CD14-positive monocyte (primary cell): Measurements from ENCODE around the gene ARHGAP33. TPM values are rescaled to one million over a fixed set of nuclear protein-coding genes. Genes with fewer than 3 reads are reported as not detected.

Experiments used
- DNase-seq, 3 donors: peaks; one replicate each; pipeline ENCODE4 v3.0.0-alpha.2; 2011 to 2022
- H2AFZ ChIP-seq: 2 replicates; pipeline ENCODE4 v1.6.0; 2012; ENCODE audit warnings: mild to moderate bottlenecking, low read depth, low read length, inconsistent platforms; ENCODE audit not compliant: insufficient read depth, poor library complexity, severe bottlenecking
- H3K27ac ChIP-seq, 2 donors: 1 replicate in 1 of 2; 2 replicates in 1 of 2; pipeline ENCODE4 v1.5.1; 2012 to 2013; ENCODE audit warnings: low read length in 2 of 2, control low read depth in 1 of 2, inconsistent platforms in 1 of 2, low read depth in 1 of 2, mild to moderate bottlenecking in 1 of 2
- H3K27me3 ChIP-seq, 2 donors: one replicate each; pipeline versions ENCODE4 v1.6.0 to v1.6.1; 2011 to 2013; ENCODE audit warnings: low read length in 2 of 2; ENCODE audit not compliant: control insufficient read depth in 2 of 2, insufficient read depth in 2 of 2
- H3K36me3 ChIP-seq, 2 donors: replicated peaks in 1 of 2; 1 replicate in 1 of 2; 2 replicates in 1 of 2; pipeline versions ENCODE4 v1.5.1 to v1.6.1; 2012 to 2013; ENCODE audit warnings: low read length in 2 of 2, control low read depth in 1 of 2, inconsistent platforms in 1 of 2, mild to moderate bottlenecking in 1 of 2; ENCODE audit not compliant: insufficient read depth in 2 of 2, control insufficient read depth in 1 of 2
- H3K4me1 ChIP-seq, 2 donors: 1 replicate in 1 of 2; 2 replicates in 1 of 2; pipeline versions ENCODE4 v1.5.1 to v1.6.1; 2012 to 2013; ENCODE audit warnings: low read length in 2 of 2, control low read depth in 1 of 2, inconsistent platforms in 1 of 2, mild to moderate bottlenecking in 1 of 2, moderate library complexity in 1 of 2; ENCODE audit not compliant: insufficient read depth in 2 of 2, control insufficient read depth in 1 of 2
- H3K4me2 ChIP-seq: replicated peaks from 2 replicates; pipeline ENCODE3; 2012; ENCODE audit warnings: low read length, moderate library complexity, mild to moderate bottlenecking; ENCODE audit not compliant: poor library complexity, severe bottlenecking; ENCODE audit errors: extremely low read depth
- H3K4me3 ChIP-seq, 3 experiments: fragments of 200-600 bp in 1 of 3; sonication (generic) in 1 of 3; replicated peaks in 1 of 3; 1 replicate in 2 of 3; 2 replicates in 1 of 3; pipeline ENCODE4 v1.5.1; 2011 to 2013; ENCODE audit warnings: low read length in 3 of 3, mild to moderate bottlenecking in 3 of 3, control low read depth in 2 of 3, low read depth in 2 of 3, inconsistent platforms in 1 of 3, moderate library complexity in 1 of 3
- H3K79me2 ChIP-seq: 2 replicates; pipeline ENCODE4 v1.6.0; 2012; ENCODE audit warnings: mild to moderate bottlenecking, control low read depth, inconsistent platforms, low read length, moderate library complexity; ENCODE audit not compliant: insufficient read depth
- H3K9ac ChIP-seq: 2 replicates; pipeline ENCODE4 v1.6.0; 2017; ENCODE audit warnings: low read length, mild to moderate bottlenecking; ENCODE audit not compliant: insufficient read depth, poor library complexity, severe bottlenecking
- H3K9me3 ChIP-seq, 2 donors: replicated peaks in 1 of 2; 1 replicate in 1 of 2; 2 replicates in 1 of 2; pipeline versions ENCODE4 v1.5.1 to v1.6.1; 2012 to 2013; ENCODE audit warnings: low read length in 2 of 2, control low read depth in 1 of 2; ENCODE audit not compliant: control insufficient read depth in 1 of 2, insufficient read depth in 1 of 2
- H4K20me1 ChIP-seq: 2 replicates; pipeline ENCODE4 v1.6.0; 2012; ENCODE audit warnings: mild to moderate bottlenecking, low read length, control low read depth, moderate library complexity; ENCODE audit not compliant: insufficient read depth
- H3K27ac Mint-ChIP-seq, 7 donors: one replicate each; pipeline ENCODE4 v1.8.0; 2020; ENCODE audit warnings: mild to moderate bottlenecking in 7 of 7, mixed read lengths in 7 of 7, moderate library complexity in 6 of 7, inconsistent platforms in 2 of 7
- H3K27me3 Mint-ChIP-seq, 3 donors: one replicate each; pipeline ENCODE4 v1.8.0; 2021 to 2022; ENCODE audit warnings: low read depth in 3 of 3, mild to moderate bottlenecking in 3 of 3, mixed read lengths in 3 of 3, moderate library complexity in 3 of 3, inconsistent platforms in 1 of 3
- H3K36me3 Mint-ChIP-seq, 2 donors: one replicate each; pipeline ENCODE4 v1.8.0; 2020; ENCODE audit warnings: mixed read lengths in 2 of 2, inconsistent platforms in 1 of 2, mild to moderate bottlenecking in 1 of 2
- H3K4me1 Mint-ChIP-seq: one replicate; pipeline ENCODE4 v1.8.0; 2020; ENCODE audit warnings: mild to moderate bottlenecking, mixed read lengths
- H3K4me3 Mint-ChIP-seq, 2 donors: one replicate each; pipeline ENCODE4 v1.8.0; 2020; ENCODE audit warnings: mild to moderate bottlenecking in 2 of 2, mixed read lengths in 2 of 2, moderate library complexity in 1 of 2
- H3K9me3 Mint-ChIP-seq, 7 donors: one replicate each; pipeline ENCODE4 v1.8.0; 2020 to 2022; ENCODE audit warnings: mixed read lengths in 7 of 7, mild to moderate bottlenecking in 6 of 7, moderate library complexity in 6 of 7, inconsistent platforms in 2 of 7
- CTCF ChIP-seq: fragments of 200-600 bp; IDR thresholded peaks from one replicate; pipeline ENCODE4 v1.8.0; 2022; ENCODE audit warnings: antibody characterized with exemption, mild to moderate bottlenecking
- WGBS: methylation state at CpG from one replicate; pipeline ENCODE4 v1.1.5; 2013; ENCODE audit warnings: missing lambda C conversion rate; ENCODE audit not compliant: insufficient coverage; 5-methylcytosine and 5-hydroxymethylcytosine counted together
- intact Hi-C, 2 donors: fragments of 100-400 bp; cut with micrococcal nuclease; formaldehyde crosslinking; loops; one replicate each; pipeline versions ENCODE4 v1.15.0 to v1.15.1; 2023
- polyA plus RNA-seq, 3 donors: library from polyadenylated mRNA; depleted of rRNA in 1 of 3; unstranded in 2 of 3; stranded (reverse) in 1 of 3; fragments of 300-500 nt in 2 of 3; fragments of >200 nt in 1 of 3; fragmentation: Illumina TruSeq in 2 of 3; gene quantifications; 1 replicate in 2 of 3; 2 replicates in 1 of 3; pipeline ENCODE4 v1.2.3, GENCODE V29; 2012 to 2021

Gene ARHGAP33
- polyA plus RNA-seq, 3 donors: 8.6 TPM; not detected in 2

- H3K9ac ChIP-seq: no peak overlapping the region
- no peak overlapping the region for H3K4me2 ChIP-seq
- H3K36me3 ChIP-seq: peaks cover 86 to 100% of the 10 kb centered on the region in 2 donors
- Mint-ChIP-seq H3K27ac (peak overlapping the region in 2 of 7 donors; percentile 36 to 47), H3K9me3 (no peaks in the 10 kb centered on the region), H3K36me3 (peaks cover 78 to 97% of the 10 kb centered on the region in 2 donors), H3K27me3 (peaks cover 0 to 3% (median 0%) of the 10 kb centered on the region in 3 donors), H3K4me1 (no peaks in the 10 kb centered on the region), H3K4me3 (no peak overlapping the region)
- no peaks in the 10 kb centered on the region for H3K4me1 ChIP-seq
- H2AFZ ChIP-seq: no peak overlapping the region
- DNase-seq: no peak
- WGBS: 99% methylated on average over 17 of the region's 35 CpGs
- no peaks in the 10 kb centered on the region for H3K27me3 ChIP-seq
- no peak overlapping the region for H3K4me3 ChIP-seq
- H4K20me1 ChIP-seq: peaks cover 74% of the 10 kb centered on the region
- H3K27ac ChIP-seq: no peak overlapping the region
- no peak for TF ChIP-seq CTCF
- intact Hi-C loops: no loop called here
- H3K9me3 ChIP-seq: no peaks in the 10 kb centered on the region
- H3K79me2 ChIP-seq: no peaks in the 10 kb centered on the region
Observed at GRCh38 chr19:35733180-35734125, 41.9 kb upstream of the ARHGAP33 start.

- Mint-ChIP-seq H3K27me3 (peaks cover 0 to 1% (median 0%) of the 10 kb centered on the region in 3 donors), H3K4me1 (peaks cover 2% of the 10 kb centered on the region), H3K4me3 (peak overlapping the region in 1 of 2 donors; percentile 40), H3K36me3 (peaks cover 76 to 97% of the 10 kb centered on the region in 2 donors), H3K9me3 (no peaks in the 10 kb centered on the region), H3K27ac (peak overlapping the region in 4 of 7 donors; percentile 10 to 75 (median 44))
- no peak for DNase-seq
- H3K27me3 ChIP-seq: no peaks in the 10 kb centered on the region
- no peak overlapping the region for H3K9ac ChIP-seq
- no peak overlapping the region for H3K4me3 ChIP-seq
- H3K4me1 ChIP-seq: peaks cover under 1 to 2% of the 10 kb centered on the region in 2 donors
- 97% methylated on average over 8 of the region's 8 CpGs for WGBS
- H3K9me3 ChIP-seq: no peaks in the 10 kb centered on the region
- peaks cover 86 to 100% of the 10 kb centered on the region in 2 donors for H3K36me3 ChIP-seq
- no peak overlapping the region for H2AFZ ChIP-seq
- H4K20me1 ChIP-seq: peaks cover 80% of the 10 kb centered on the region
- peaks cover 4% of the 10 kb centered on the region for H3K79me2 ChIP-seq
- no peak for TF ChIP-seq CTCF
- H3K27ac ChIP-seq: no peak overlapping the region
- H3K4me2 ChIP-seq: no peak overlapping the region
- intact Hi-C loops: no loop called here
Observed at GRCh38 chr19:35734273-35734672, 41.1 kb upstream of the ARHGAP33 start.
